Measurements from ENCODE around the gene NOL3. TPM values are rescaled to one million over a fixed set of nuclear protein-coding genes. Genes with fewer than 3 reads are reported as not detected.

Gene NOL3
- total and polyA plus RNA-seq, 2 of the 13 experiments (the other 11 are each of a cell fraction or from before 2014, with no cell fraction given), result 5.7 to 20.5 TPM

DNA sequence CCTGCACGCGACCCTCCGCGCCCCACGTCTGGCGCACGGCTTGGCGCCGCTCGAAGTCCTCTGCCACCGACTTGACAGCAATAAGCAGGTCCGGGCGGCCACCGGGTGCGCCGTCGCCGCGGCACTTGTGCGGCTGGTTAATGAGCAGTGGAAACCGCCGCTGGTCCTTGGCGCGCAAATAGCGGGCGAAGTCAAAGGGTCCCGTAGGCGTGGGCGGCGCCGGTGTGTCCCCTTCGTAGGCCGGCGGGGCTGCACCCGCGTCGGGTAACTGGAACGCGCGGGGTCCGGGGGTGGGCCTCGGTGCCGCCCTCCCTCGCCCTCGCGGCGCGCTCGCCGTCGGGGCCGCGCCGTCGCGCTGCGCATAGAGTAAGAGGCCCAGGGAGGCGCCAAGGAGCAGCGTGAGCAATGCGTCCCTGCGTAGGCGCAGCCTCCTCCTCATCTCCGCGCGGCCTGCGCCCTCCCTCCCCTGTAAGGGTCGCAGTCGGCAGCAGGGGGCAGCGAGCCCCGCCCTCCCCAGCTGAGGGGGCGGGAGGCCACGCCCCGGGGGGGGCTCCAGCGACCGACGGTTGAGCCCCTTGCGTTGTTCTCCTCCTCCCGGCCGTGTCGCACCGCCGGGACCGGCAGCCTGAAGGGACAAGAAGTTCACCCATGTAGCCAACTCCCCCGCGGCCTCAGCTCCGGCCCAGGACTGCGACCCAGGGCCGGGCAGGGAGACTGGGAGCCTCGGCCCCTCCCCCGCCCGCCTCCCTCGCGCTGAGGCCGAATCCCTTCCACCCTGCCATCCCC lies 20.1 kb upstream of the NOL3 start (continued):
- TF ChIP-seq, protein P1, sequence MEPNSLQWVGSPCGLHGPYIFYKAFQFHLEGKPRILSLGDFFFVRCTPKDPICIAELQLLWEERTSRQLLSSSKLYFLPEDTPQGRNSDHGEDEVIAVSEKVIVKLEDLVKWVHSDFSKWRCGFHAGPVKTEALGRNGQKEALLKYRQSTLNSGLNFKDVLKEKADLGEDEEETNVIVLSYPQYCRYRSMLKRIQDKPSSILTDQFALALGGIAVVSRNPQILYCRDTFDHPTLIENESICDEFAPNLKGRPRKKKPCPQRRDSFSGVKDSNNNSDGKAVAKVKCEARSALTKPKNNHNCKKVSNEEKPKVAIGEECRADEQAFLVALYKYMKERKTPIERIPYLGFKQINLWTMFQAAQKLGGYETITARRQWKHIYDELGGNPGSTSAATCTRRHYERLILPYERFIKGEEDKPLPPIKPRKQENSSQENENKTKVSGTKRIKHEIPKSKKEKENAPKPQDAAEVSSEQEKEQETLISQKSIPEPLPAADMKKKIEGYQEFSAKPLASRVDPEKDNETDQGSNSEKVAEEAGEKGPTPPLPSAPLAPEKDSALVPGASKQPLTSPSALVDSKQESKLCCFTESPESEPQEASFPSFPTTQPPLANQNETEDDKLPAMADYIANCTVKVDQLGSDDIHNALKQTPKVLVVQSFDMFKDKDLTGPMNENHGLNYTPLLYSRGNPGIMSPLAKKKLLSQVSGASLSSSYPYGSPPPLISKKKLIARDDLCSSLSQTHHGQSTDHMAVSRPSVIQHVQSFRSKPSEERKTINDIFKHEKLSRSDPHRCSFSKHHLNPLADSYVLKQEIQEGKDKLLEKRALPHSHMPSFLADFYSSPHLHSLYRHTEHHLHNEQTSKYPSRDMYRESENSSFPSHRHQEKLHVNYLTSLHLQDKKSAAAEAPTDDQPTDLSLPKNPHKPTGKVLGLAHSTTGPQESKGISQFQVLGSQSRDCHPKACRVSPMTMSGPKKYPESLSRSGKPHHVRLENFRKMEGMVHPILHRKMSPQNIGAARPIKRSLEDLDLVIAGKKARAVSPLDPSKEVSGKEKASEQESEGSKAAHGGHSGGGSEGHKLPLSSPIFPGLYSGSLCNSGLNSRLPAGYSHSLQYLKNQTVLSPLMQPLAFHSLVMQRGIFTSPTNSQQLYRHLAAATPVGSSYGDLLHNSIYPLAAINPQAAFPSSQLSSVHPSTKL (CRISPR knock-in tag; IDR thresholded peaks at IDR 0.05), result no peak
- no peak for TF ChIP-seq ZNF383 (CRISPR knock-in tag; IDR thresholded peaks at IDR 0.05; ENCODE audit: borderline replicate concordance)
- 0 out of 2 replicates have a peak, but pooled peaks have one; percentile 10 for TF ChIP-seq SRY (CRISPR knock-in tag; IDR thresholded peaks at IDR 0.05)
- no peak; a peak in 1 of 4 replicates for TF ChIP-seq POLR2A (IDR thresholded peaks at IDR 0.05; ENCODE audit: insufficient read depth in 1 of 2, low read depth in 2 of 2, low read length in 2 of 2)
- no peak for TF ChIP-seq ZNF607 (CRISPR knock-in tag; IDR thresholded peaks at IDR 0.05; ENCODE audit: borderline replicate concordance)
- no peak for TF ChIP-seq YEATS2 (CRISPR knock-in tag; IDR thresholded peaks at IDR 0.05; ENCODE audit: borderline replicate concordance)
- TF ChIP-seq BRD4 (CRISPR knock-in tag; IDR thresholded peaks at IDR 0.05), result 0 out of 2 replicates have a peak, but pooled peaks have one; percentile 41
- no peak for TF ChIP-seq FOXC1 (CRISPR knock-in tag; IDR thresholded peaks at IDR 0.05; ENCODE audit: borderline replicate concordance)
- TF ChIP-seq, protein P2, sequence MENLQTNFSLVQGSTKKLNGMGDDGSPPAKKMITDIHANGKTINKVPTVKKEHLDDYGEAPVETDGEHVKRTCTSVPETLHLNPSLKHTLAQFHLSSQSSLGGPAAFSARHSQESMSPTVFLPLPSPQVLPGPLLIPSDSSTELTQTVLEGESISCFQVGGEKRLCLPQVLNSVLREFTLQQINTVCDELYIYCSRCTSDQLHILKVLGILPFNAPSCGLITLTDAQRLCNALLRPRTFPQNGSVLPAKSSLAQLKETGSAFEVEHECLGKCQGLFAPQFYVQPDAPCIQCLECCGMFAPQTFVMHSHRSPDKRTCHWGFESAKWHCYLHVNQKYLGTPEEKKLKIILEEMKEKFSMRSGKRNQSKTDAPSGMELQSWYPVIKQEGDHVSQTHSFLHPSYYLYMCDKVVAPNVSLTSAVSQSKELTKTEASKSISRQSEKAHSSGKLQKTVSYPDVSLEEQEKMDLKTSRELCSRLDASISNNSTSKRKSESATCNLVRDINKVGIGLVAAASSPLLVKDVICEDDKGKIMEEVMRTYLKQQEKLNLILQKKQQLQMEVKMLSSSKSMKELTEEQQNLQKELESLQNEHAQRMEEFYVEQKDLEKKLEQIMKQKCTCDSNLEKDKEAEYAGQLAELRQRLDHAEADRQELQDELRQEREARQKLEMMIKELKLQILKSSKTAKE (CRISPR knock-in tag; IDR thresholded peaks at IDR 0.05; ENCODE audit: borderline replicate concordance), result no peak
- no peak for TF ChIP-seq ZFAT (CRISPR knock-in tag; conservative IDR thresholded peaks at IDR 0.05)
- TF ChIP-seq CENPT (CRISPR knock-in tag; IDR thresholded peaks at IDR 0.05; ENCODE audit: low read depth), result no peak
- TF ChIP-seq, protein P3, sequence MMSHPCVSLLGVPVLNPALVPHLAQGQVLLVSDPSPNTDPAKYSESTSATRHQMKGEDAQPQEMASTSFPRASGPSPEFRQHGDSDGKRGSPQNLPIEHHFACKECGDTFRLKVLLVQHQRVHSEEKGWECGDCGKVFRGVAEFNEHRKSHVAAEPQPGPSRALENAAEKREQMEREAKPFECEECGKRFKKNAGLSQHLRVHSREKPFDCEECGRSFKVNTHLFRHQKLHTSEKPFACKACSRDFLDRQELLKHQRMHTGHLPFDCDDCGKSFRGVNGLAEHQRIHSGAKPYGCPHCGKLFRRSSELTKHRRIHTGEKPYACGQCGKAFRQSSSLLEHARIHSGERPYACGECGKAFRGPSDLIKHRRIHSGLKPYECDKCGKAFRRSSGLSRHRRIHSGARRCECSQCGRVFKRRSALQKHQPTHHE (CRISPR knock-in tag; IDR thresholded peaks at IDR 0.05; ENCODE audit: borderline replicate concordance), result 0 out of 2 replicates have a peak, but pooled peaks have one; percentile 71
- no peak for TF ChIP-seq PCBP1 (IDR thresholded peaks at IDR 0.05; ENCODE audit: borderline replicate concordance, low read depth, low read length)
